UCSD-AML1 (cell line): ENCODE measurements around the gene OXCT2.

Source experiments
- DNase-seq: peaks from one replicate; lab custom pipeline; 2025; ENCODE audit not compliant: unreplicated experiment; lab: John Stamatoyannopoulos, UW

The OXCT2 gene

DNA sequence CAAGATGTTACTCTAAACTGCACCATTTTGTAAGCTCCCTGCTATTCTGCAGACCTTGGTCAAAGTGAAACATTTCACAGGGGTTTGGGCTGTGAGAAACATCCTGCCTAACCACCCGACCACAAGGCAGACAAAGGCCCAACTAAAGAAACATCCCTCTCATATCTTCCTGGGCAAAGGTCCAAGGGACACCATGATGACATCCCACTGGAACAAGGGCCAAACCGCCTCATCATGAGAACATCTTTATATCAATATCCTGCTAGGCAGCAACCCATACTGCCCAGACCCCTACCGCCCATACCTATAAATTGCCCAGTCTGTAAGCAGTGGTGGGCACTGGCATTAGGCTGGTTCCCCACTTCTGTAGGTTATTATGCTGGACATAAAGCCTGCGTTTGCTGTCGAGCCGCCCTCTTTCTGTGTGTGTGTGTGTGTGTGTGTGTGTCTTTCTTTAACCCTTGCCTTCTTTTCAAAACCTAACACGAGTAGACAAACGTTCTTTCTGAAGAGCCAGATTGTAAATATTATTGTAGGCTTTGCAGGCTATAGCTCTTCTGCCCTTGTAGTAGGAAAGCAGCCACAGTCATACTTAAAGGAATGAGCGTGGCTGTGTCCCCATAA is 33.5 kb downstream of the OXCT2 start:
- no peak for DNase-seq

DNA sequence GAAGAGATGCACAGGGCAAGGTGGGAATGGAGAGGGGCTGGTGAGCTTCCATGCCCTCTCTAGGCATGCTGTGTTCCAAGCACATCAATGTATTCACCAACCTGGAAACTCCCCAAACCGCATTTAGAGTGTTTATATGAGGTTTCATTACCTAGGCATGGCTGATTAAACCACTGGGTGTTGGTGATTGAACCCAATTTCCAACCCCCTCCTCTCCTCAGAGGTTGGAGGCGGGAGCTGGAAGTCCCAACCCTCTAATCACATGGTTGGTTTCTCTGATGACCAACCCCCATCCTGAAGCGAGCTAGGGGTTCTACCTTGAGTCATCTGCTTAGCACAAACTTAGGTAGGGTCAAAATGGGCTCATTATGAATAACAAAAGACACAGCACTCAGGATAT is 35.4 kb downstream of the OXCT2 start:
- no peak for DNase-seq

DNA sequence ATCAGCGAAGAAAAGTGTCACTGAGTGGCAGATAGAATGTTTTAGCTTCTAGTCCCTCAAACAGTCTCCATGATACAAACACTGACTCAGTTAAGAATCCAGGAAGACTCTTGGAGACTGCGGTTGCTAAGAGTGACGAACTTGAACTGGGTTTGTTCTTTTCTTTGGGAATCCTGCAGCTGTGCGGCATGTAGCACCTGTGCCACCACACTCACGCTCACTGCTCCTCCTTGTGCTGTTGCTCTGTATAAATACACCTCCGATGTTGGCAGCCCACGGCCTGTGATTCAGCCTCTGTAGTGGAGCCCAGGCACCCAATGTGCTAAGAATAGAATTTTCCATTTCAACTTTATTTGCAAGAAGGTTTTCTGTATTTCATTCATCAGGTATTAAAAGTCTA is 38.0 kb downstream of the OXCT2 start:
- no peak for DNase-seq

- no peak for DNase-seq
These were observed 38.4 kb downstream of the OXCT2 start for GRCh38 chr1:39732730-39733129.

DNA sequence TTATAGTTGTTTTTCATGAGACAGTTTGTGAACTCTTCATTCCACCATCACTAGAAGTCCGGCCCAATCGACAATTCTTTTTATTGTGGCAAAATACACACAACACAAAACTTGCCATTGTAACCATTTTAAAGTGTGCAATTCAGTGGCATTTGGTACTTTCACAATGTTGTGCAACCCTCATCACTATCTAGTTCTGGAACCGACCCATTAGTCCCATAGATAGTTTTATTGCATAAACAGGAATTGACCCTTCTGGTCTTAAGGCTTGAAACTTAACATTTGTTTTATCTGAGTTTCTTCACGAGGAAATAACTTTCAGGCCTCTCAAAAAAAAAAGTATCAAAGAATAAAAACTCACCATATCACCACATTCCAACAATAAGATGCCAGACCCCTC is 41.3 kb downstream of the OXCT2 start:
- DNase-seq, result no peak

- DNase-seq, result no peak
These were observed 42.1 kb downstream of the OXCT2 start for GRCh38 chr1:39729030-39729429.

- no peak for DNase-seq
These were observed 43.2 kb downstream of the OXCT2 start for GRCh38 chr1:39727932-39728317.

GRCh38 chr1:39727221-39727931 is 43.8 kb downstream of the OXCT2 start:
- no peak for DNase-seq

DNA sequence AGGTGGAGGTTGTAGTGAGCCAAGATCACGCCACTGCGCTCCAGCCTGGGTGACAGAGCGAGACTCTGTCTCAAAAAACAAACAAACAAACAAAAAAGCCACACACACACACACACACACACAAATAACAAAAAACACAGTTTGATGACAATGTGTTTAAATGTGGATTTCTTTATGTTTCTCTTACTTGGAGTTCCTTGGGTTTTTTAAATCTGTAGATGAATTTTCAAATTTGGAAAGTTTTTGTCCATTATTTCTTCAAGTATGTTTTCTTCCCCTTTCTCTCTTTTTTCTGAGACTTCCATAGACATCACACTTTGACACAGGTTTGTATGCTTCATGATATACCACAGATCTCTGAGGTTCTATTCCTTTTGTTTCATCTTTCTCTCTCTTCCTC is 44.5 kb downstream of the OXCT2 start:
- no peak for DNase-seq

GRCh38 chr1:39722495-39722894 is 48.7 kb downstream of the OXCT2 start:
- DNase-seq, result no peak

DNA sequence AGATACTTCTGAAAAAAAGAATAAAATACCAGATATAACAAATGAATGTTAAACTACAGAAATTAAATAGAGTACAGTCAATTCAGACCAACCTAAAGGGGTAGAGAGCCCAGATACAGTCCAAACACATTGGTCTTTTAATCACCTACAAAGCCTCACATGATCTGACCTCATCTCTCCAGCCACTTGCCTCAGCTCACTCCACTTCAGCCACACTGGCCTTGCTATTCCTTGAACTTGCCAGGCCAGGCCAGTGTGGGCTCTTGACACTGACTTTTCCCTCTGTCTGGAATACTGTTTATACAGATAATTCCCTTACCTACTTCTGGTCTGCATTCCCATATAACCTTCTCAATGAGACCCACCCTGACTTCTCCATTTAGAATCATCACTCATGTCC is 49.5 kb downstream of the OXCT2 start:
- no peak for DNase-seq

GRCh38 chr1:39720094-39720999 is 50.8 kb downstream of the OXCT2 start:
- DNase-seq, result no peak
